Measurements from ENCODE around the gene SDSL. TPM values are rescaled to one million over a fixed set of nuclear protein-coding genes. Genes with fewer than 3 reads are reported as not detected.

SDSL gene
- total RNA-seq, 2 experiments from 2014 or later: not detected

DNA sequence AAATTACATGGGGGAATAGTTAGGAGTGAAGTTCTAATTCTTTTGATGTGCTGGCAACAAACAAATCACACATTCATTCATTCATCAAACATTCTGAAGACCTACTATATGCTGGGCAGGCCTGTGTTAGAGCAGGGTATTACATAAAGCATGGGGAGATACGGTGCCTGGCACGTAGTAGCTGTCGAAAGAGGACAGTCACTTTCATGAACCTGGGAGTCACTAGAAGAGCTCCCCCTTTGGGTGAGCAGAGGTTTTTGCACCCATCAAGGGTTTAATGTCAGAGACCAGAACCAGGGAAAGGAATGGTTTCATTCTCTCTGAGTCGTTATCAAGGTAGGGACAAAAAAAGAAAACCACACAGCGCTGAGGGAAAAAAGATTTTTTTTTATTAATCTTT lies 39.5 kb downstream of the SDSL start:
- TF ChIP-seq CTCF (conservative IDR thresholded peaks at IDR 0.05; ENCODE audit: low read length) (peak; percentile 78), EZH2phosphoT487 (IDR thresholded peaks at IDR 0.05; ENCODE audit: borderline replicate concordance, low read depth, low read length) (no peak)
- POLR2A ChIA-PET: no interaction called here
- Histone ChIP-seq H3K4me3 (ENCODE audit: low read depth, low read length, poor library complexity, severe bottlenecking) (no peak overlapping the region), H3K79me2 (ENCODE audit: insufficient read depth, low read depth, low read length) (no peaks in the 10 kb centered on the region), H3K9me2 (ENCODE audit: insufficient read depth, low read length) (no peaks in the 10 kb centered on the region), H4K20me1 (ENCODE audit: insufficient read depth, low read length) (no peaks in the 10 kb centered on the region), H2AFZ (ENCODE audit: low read length) (no peak overlapping the region), H3K27ac (ENCODE audit: low read depth, low read length, poor library complexity, severe bottlenecking) (no peak overlapping the region), H3K9me3 (ENCODE audit: low read length) (no peaks in the 10 kb centered on the region), H3K36me3 (ENCODE audit: insufficient read depth, low read length) (no peaks in the 10 kb centered on the region), H3K4me2 (ENCODE audit: low read length) (no peak overlapping the region), H3K4me1 (ENCODE audit: insufficient read depth, low read length, poor library complexity, severe bottlenecking) (peaks cover 32% of the 10 kb centered on the region)
- no TSS peak for BruUV-seq (replicated peaks)
- CTCF ChIA-PET (ENCODE audit: unreplicated experiment): interaction anchor here (0.6 kb wide), 1 partner anchor 203 kb away, joined by 9 read pairs; no protein-coding TSS in a partner anchor
- intact Hi-C loops (cut with micrococcal nuclease; ENCODE audit: unreplicated experiment): loop anchor here (5.0 kb wide), 1 partner anchor 451 kb away; no protein-coding TSS in a partner anchor
- DNase-seq (ENCODE audit: low spot score): peak; percentile 67

GRCh38 chr12:113462117-113462774 lies 40.1 kb downstream of the SDSL start:
- H4K20me1 ChIP-seq (ENCODE audit: insufficient read depth, low read length): no peaks in the 10 kb centered on the region
- H3K9me2 ChIP-seq (ENCODE audit: insufficient read depth, low read length): no peaks in the 10 kb centered on the region
- H2AFZ ChIP-seq (ENCODE audit: low read length): no peak overlapping the region
- TF ChIP-seq CTCF (conservative IDR thresholded peaks at IDR 0.05; ENCODE audit: low read length) (peak; percentile 79), EZH2phosphoT487 (IDR thresholded peaks at IDR 0.05; ENCODE audit: borderline replicate concordance, low read depth, low read length) (no peak)
- no peaks in the 10 kb centered on the region for H3K79me2 ChIP-seq (ENCODE audit: insufficient read depth, low read depth, low read length)
- no peaks in the 10 kb centered on the region for H3K9me3 ChIP-seq (ENCODE audit: low read length)
- intact Hi-C loops (cut with micrococcal nuclease; ENCODE audit: unreplicated experiment): loop anchor here (5.0 kb wide), 1 partner anchor 450 kb away; no protein-coding TSS in a partner anchor
- POLR2A ChIA-PET: no interaction called here
- no peak overlapping the region for H3K4me3 ChIP-seq (ENCODE audit: low read depth, low read length, poor library complexity, severe bottlenecking)
- H3K36me3 ChIP-seq (ENCODE audit: insufficient read depth, low read length): no peaks in the 10 kb centered on the region
- no peak overlapping the region for H3K27ac ChIP-seq (ENCODE audit: low read depth, low read length, poor library complexity, severe bottlenecking)
- CTCF ChIA-PET (ENCODE audit: unreplicated experiment): no interaction called here
- no TSS peak for BruUV-seq (replicated peaks)
- DNase-seq (ENCODE audit: low spot score): peak; percentile 61
- peaks cover 27% of the 10 kb centered on the region for H3K4me1 ChIP-seq (ENCODE audit: insufficient read depth, low read length, poor library complexity, severe bottlenecking)
- no peak overlapping the region for H3K4me2 ChIP-seq (ENCODE audit: low read length)

- no peak for DNase-seq (ENCODE audit: low spot score)
- BruUV-seq (replicated peaks): no TSS peak
- no peak overlapping the region for H3K4me3 ChIP-seq (ENCODE audit: low read depth, low read length, poor library complexity, severe bottlenecking)
These were observed 41.0 kb downstream of the SDSL start for GRCh38 chr12:113462998-113463745.

More at GRCh38 chr12:113462998-113463745, 41.0 kb downstream of the SDSL start:
- no peak overlapping the region for H2AFZ ChIP-seq (ENCODE audit: low read length)
- ChIA-PET POLR2A (no interaction called here), CTCF (ENCODE audit: unreplicated experiment) (no interaction called here)
- H3K9me2 ChIP-seq (ENCODE audit: insufficient read depth, low read length): no peaks in the 10 kb centered on the region
- no peaks in the 10 kb centered on the region for H4K20me1 ChIP-seq (ENCODE audit: insufficient read depth, low read length)
- intact Hi-C loops (cut with micrococcal nuclease; ENCODE audit: unreplicated experiment): loop anchor here (5.0 kb wide), 1 partner anchor 449 kb away; no protein-coding TSS in a partner anchor
- peaks cover 17% of the 10 kb centered on the region for H3K4me1 ChIP-seq (ENCODE audit: insufficient read depth, low read length, poor library complexity, severe bottlenecking)
- H3K36me3 ChIP-seq (ENCODE audit: insufficient read depth, low read length): no peaks in the 10 kb centered on the region
- TF ChIP-seq CTCF (conservative IDR thresholded peaks at IDR 0.05; ENCODE audit: low read length) (no peak), EZH2phosphoT487 (IDR thresholded peaks at IDR 0.05; ENCODE audit: borderline replicate concordance, low read depth, low read length) (no peak)
- no peaks in the 10 kb centered on the region for H3K79me2 ChIP-seq (ENCODE audit: insufficient read depth, low read depth, low read length)
- no peaks in the 10 kb centered on the region for H3K9me3 ChIP-seq (ENCODE audit: low read length)
- H3K4me2 ChIP-seq (ENCODE audit: low read length): no peak overlapping the region
- H3K27ac ChIP-seq (ENCODE audit: low read depth, low read length, poor library complexity, severe bottlenecking): no peak overlapping the region
